ENCODE data around the gene ORM2.

The ORM2 gene

DNA sequence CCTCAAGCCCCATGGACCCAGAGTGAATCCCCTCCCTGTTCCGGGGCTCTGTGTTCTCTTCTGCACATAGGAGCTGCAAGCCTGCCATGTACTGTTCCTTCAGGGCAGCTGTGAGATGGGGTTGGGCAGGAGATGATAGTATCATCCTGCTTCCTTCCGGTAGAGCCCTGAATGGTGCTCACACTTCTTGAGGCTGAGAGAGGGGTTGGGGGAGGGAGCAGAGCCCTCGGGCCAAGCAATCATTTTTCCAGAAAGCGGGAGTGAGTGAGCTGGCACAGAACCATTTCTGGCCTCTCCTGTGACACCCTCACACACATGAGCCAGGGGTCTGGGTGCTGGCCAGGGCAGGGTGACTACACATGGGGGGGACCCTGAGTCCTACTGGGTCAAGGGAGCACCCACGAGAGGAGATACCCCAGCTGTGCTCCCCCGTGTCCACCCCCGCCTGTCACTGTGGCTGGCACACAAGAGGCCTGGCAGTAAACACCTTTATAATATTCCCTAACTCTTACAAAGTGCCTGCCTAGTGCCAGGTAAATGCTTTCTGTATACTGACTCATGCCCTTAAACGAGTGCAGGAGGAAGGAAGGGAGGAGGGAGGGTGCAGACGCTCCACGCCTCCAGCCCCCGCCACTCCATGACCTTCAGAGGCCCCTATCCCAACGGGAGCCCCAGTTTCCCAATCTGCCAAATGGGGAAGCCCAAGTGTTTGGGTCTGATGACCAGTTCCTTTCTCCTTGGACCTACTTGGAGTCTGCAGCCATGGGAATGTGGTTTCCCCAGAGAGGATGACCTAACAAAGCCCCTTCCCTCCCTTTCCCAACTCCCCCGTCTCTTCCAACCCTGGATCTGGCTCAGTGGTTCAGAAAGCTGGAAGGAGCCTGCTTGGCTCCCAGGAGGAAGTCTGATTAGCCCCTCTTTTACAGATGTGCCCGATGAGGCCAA, 42.6 kb downstream of the ORM2 start:
- DNase-seq (ENCODE audit: low read depth), result no peak

DNA sequence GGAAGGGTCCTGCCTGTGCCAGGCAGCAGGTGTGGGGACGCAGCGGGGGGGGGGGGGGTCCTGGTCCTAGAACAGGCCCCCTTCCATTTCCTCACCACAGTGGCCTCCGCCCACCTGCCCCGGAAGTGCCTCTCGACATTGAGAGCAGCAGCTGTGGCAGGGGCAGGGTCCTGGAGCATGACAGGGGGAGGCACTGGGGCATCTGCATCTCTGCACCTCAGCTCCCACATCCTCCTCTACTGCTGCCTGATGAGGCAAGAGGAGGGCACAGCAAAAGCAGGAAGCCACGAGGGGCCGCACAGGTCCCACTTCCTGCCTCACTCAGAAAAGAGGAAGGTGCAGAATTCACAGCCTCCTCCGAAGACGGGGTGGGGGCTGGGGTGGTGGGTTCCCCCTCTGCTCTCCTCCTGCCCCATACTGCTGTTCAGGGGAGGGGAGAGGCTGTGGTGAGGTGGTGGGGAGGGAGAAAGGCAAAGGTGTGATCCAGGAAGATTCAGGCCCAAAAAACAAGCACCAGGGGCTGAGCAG, 43.3 kb downstream of the ORM2 start:
- peak; percentile 44 for DNase-seq (ENCODE audit: low read depth)

DNA sequence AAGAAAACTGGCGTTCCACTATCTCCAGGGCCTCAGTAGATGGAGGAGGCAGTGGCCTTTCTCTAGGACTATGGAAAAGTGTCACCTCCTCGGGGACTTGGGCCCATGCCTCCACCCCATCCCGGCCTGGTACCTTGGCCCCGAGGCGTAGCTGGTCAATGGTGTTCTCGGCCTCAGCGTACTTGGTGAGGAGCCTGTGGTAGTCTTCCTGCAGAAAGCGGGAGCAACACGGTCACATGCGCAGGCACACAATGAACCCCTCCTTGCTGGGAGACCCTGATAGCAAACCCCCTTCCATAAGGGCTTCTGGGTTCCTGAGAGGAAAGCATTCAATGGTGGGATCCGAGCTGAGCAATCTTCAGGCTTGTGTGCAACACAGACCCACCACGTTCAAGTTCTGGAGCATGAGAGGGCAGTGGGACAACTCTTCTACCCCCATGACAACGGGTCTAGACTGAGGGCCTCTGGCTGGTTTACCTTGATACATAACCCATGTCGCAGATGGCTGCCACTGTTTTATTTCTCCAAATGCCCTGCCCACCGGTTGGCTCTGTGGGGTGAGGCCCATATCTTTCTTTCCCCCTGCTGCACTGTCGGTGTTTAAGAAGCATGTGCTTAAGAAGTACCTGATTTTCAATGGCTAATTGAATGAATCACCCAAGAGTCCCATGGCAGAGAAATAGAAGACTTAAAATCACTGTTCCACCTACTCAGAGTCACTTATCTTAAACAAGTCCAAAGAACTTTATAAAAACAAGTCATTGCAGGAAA, 44.5 kb downstream of the ORM2 start:
- no peak for DNase-seq (ENCODE audit: low read depth)

GRCh38 chr9:114374936-114375335, 45.3 kb downstream of the ORM2 start:
- DNase-seq (ENCODE audit: low read depth), result no peak

DNA sequence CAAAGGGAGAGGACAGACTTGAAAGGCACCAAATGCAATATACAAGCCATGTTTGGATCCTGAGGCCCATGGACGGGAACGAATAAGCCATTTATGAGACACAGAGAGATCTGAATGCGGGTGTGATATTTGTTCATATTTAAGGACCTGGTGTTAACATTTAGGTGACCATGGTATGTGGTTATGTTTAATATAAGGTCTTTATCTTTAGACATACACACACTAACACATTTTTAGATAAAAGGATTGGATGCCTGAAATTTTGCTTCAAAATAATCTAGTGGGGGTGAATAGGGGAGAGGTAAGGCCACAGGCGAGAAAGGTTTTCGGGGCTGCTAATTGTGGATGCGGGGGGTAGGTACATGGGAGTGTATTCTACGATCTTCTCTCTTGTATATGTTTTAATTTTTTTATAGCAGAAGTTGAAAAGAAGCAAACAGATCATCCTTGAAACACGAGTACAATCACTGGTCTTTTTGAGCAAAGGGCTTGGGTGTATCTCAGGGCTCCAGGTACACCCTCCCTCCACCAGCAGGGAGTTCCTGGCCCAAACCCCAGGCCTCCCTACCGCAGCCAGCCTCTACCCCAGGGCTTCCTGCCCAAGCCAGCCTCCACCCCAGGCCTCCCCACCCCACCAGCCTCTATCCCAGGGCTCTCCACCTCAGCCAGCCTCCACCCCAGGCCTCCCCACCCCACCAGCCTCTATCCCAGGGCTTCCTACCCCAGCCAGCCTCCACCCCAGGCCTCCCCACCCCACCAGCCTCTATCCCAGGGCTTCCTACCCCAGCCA, 45.9 kb downstream of the ORM2 start:
- DNase-seq (ENCODE audit: low read depth), result no peak

DNA sequence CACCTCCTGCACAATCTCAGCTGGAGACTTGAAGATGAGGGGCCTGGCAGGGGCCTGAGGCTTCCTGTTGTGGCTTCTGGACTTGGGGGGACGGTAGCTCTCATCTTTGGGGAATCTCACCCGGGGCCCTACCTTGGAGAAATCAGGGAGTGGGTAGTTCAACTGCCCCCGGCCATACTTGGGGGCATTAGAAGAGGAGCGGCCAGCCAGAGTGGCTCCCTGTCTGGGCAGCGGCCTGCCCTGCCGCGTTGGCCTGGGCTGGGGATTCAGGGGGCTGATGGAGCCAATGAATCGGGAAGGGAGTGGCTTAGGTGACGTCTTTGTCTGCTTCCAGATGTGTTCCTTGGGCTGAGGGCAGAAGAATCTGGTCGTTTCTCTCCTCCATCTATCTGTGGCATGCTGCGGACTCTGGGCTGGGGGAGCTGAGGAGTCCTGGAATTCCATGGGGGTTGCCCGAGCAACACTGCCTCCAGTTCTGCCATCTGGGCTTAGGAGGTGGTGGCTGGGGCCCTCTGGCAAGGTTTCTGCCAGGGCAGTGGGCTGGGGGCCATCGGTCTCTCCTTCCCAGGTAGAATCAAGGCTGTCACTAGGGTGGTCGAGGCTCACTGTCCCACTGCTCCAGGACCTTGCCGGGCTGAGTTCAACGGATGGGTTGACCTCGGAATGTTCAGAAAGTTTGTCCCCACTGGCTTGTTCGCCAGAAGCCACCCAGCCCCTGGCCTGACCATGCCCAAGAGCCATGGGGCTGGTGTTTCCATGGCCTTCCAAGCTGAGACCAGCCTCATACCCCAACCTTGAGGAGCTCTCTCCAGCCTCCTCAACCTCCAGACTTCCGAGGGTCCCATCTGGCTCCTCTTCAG, 47.1 kb downstream of the ORM2 start:
- DNase-seq (ENCODE audit: low read depth), result no peak

- DNase-seq (ENCODE audit: low read depth), result no peak
Observed at GRCh38 chr9:114378016-114378415, 48.3 kb downstream of the ORM2 start.

DNA sequence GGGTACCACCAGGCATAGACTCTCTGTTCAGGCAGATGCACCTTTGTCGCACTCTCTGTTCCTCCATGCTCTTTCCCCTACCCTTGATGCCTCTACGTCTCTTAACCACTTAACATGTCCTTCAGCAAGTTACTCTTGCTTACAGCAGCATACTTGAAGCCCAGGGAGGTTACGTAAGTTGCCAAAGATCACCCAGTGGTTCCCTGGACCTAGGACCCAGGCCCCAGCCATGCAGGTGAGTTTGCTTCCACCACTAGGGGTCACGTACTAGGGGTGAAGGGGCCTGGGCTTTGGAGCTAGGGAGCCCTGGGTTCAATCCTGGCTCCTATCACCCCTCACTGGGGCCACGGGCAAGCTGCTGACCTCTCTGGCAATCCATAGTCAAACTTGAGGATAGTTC, 49.2 kb downstream of the ORM2 start:
- no peak for DNase-seq (ENCODE audit: low read depth)
